ENCODE results near the gene CX3CR1.
"Not testable (repeated sequence)": the region's sequence is repeated elsewhere in the genome, so short reads cannot be mapped to it uniquely, and the experiment has no call there.

CX3CR1 gene

GRCh38 chr3:39237027-39237426 lies 42.8 kb downstream of the CX3CR1 start:
- Histone ChIP-seq H3K79me2 (ENCODE audit: control insufficient read depth, insufficient read depth, low read length) (no peaks in the 10 kb centered on the region), H3K4me2 (ENCODE audit: low read length) (no peak overlapping the region), H3K27me3 (ENCODE audit: insufficient read depth, low read length, poor library complexity) (no peaks in the 10 kb centered on the region), H3K4me1 (ENCODE audit: control insufficient read depth, low read depth, low read length) (no peaks in the 10 kb centered on the region), H3K56ac (ENCODE audit: low read length) (no peak overlapping the region), H3K36me3 (ENCODE audit: control insufficient read depth, insufficient read depth, low read length) (no peaks in the 10 kb centered on the region), H4K5ac (ENCODE audit: low read length) (no peak overlapping the region), H2BK15ac (replicated peaks; ENCODE audit: low read depth) (no peak overlapping the region), H3K23ac (ENCODE audit: low read length) (no peak overlapping the region), H3K4me3 (ENCODE audit: low read length) (no peak overlapping the region), H3K18ac (ENCODE audit: low read length) (no peak overlapping the region), H3K4ac (ENCODE audit: low read depth, low read length) (no peak overlapping the region), H3K79me1 (ENCODE audit: low read length) (no peaks in the 10 kb centered on the region), H2AK5ac (ENCODE audit: low read length) (no peak overlapping the region), H2BK5ac (ENCODE audit: low read length) (no peak overlapping the region), H2BK120ac (ENCODE audit: low read depth, low read length) (no peak overlapping the region), H3K9ac (ENCODE audit: low read length) (no peak overlapping the region), H4K8ac (ENCODE audit: low read depth, low read length) (no peak overlapping the region), H3K27ac (ENCODE audit: low read depth, low read length) (no peak overlapping the region)
- DNase-seq: no peak
- WGBS (ENCODE audit: extremely low coverage, insufficient coverage, low lambda C conversion rate): no CpG with 5 or more reads among the region's 6 CpGs

DNA sequence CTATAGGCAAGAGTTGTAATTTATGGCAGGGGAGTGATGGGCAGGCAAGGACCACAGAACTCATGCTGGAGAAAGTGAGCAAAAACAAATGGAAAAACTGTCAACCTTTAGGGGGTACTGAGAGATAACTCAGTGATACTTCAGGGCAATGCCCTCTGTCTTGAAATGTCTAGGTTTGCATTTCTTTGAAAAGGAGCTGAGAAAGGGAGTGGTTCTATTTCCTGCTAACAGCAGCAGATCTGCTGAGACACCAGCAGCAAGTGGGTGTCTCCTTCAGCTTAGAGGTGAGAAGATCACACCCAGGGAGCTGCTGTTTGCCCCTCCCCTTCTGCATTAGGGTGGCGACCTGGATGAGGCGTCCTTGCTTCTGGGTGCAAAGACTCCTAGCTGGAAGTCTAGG lies 45.2 kb downstream of the CX3CR1 start:
- H3K18ac ChIP-seq (ENCODE audit: low read length): no peak overlapping the region
- WGBS (ENCODE audit: extremely low coverage, insufficient coverage, low lambda C conversion rate): no CpG with 5 or more reads among the region's 2 CpGs

DNA sequence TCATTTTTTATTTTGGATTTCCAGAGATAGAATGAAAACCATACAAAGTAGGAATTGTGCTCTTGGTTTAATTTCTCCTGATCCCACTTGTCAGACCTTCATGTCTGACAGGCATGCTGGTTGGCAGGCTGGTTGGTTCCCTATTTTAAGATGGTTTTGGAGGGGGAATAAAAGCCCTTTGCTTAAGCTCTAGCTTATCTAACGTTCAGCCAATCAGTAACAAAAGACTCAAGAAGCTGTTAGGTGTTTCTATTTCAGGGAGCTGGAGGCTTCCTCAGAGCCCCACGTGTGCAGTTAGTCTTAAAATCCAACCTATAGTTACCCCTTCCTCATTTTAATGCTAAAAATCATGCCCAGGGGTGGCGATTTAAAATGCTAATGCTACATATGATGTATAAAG lies 47.0 kb downstream of the CX3CR1 start:
- H3K18ac ChIP-seq (ENCODE audit: low read length): no peak overlapping the region
- H2BK120ac ChIP-seq (ENCODE audit: low read depth, low read length): no peak overlapping the region
- H3K4ac ChIP-seq (ENCODE audit: low read depth, low read length): no peak overlapping the region
- H3K4me1 ChIP-seq (ENCODE audit: control insufficient read depth, low read depth, low read length): no peaks in the 10 kb centered on the region
- no peak overlapping the region for H3K4me3 ChIP-seq (ENCODE audit: low read length)
- H3K36me3 ChIP-seq (ENCODE audit: control insufficient read depth, insufficient read depth, low read length): no peaks in the 10 kb centered on the region
- no peak overlapping the region for H2BK5ac ChIP-seq (ENCODE audit: low read length)
- no peak for DNase-seq
- no peak overlapping the region for H4K8ac ChIP-seq (ENCODE audit: low read depth, low read length)
- no peak overlapping the region for H3K4me2 ChIP-seq (ENCODE audit: low read length)
- no peak overlapping the region for H3K23ac ChIP-seq (ENCODE audit: low read length)
- no peaks in the 10 kb centered on the region for H3K79me2 ChIP-seq (ENCODE audit: control insufficient read depth, insufficient read depth, low read length)
- H3K27me3 ChIP-seq (ENCODE audit: insufficient read depth, low read length, poor library complexity): no peaks in the 10 kb centered on the region
- no peak overlapping the region for H4K5ac ChIP-seq (ENCODE audit: low read length)
- no peak overlapping the region for H3K9ac ChIP-seq (ENCODE audit: low read length)
- no peak overlapping the region for H3K56ac ChIP-seq (ENCODE audit: low read length)
- no peaks in the 10 kb centered on the region for H3K79me1 ChIP-seq (ENCODE audit: low read length)
- no peak overlapping the region for H2BK15ac ChIP-seq (replicated peaks; ENCODE audit: low read depth)
- H2AK5ac ChIP-seq (ENCODE audit: low read length): no peak overlapping the region
- WGBS (ENCODE audit: extremely low coverage, insufficient coverage, low lambda C conversion rate): no CpG with 5 or more reads among the region's 3 CpGs
- H3K27ac ChIP-seq (ENCODE audit: low read depth, low read length): no peak overlapping the region

More for the DNA sequence above, 45.2 kb downstream of the CX3CR1 start:
- H3K4me3 ChIP-seq (ENCODE audit: low read length): no peak overlapping the region
- no peak overlapping the region for H3K23ac ChIP-seq (ENCODE audit: low read length)
- no peak overlapping the region for H3K4ac ChIP-seq (ENCODE audit: low read depth, low read length)
- H2BK15ac ChIP-seq (replicated peaks; ENCODE audit: low read depth): no peak overlapping the region
- no peak overlapping the region for H3K9ac ChIP-seq (ENCODE audit: low read length)
- H3K4me1 ChIP-seq (ENCODE audit: control insufficient read depth, low read depth, low read length): no peaks in the 10 kb centered on the region
- no peaks in the 10 kb centered on the region for H3K79me1 ChIP-seq (ENCODE audit: low read length)
- H2AK5ac ChIP-seq (ENCODE audit: low read length): no peak overlapping the region
- no peak overlapping the region for H3K4me2 ChIP-seq (ENCODE audit: low read length)
- peak; percentile 6 for DNase-seq
- no peak overlapping the region for H2BK5ac ChIP-seq (ENCODE audit: low read length)
- no peak overlapping the region for H2BK120ac ChIP-seq (ENCODE audit: low read depth, low read length)
- no peak overlapping the region for H3K27ac ChIP-seq (ENCODE audit: low read depth, low read length)
- no peak overlapping the region for H4K8ac ChIP-seq (ENCODE audit: low read depth, low read length)
- no peak overlapping the region for H3K56ac ChIP-seq (ENCODE audit: low read length)
- no peaks in the 10 kb centered on the region for H3K79me2 ChIP-seq (ENCODE audit: control insufficient read depth, insufficient read depth, low read length)
- no peaks in the 10 kb centered on the region for H3K36me3 ChIP-seq (ENCODE audit: control insufficient read depth, insufficient read depth, low read length)
- H3K27me3 ChIP-seq (ENCODE audit: insufficient read depth, low read length, poor library complexity): no peaks in the 10 kb centered on the region
- H4K5ac ChIP-seq (ENCODE audit: low read length): no peak overlapping the region

GRCh38 chr3:39230453-39230852 lies 49.4 kb downstream of the CX3CR1 start:
- Histone ChIP-seq H3K4me3 (ENCODE audit: low read length) (no peak overlapping the region), H3K4ac (ENCODE audit: low read depth, low read length) (no peak overlapping the region), H3K23ac (ENCODE audit: low read length) (no peak overlapping the region), H3K79me2 (ENCODE audit: control insufficient read depth, insufficient read depth, low read length) (no peaks in the 10 kb centered on the region), H4K5ac (ENCODE audit: low read length) (no peak overlapping the region), H4K8ac (ENCODE audit: low read depth, low read length) (no peak overlapping the region), H3K36me3 (ENCODE audit: control insufficient read depth, insufficient read depth, low read length) (no peaks in the 10 kb centered on the region), H2BK15ac (replicated peaks; ENCODE audit: low read depth) (no peak overlapping the region), H3K56ac (ENCODE audit: low read length) (no peak overlapping the region), H2AK5ac (ENCODE audit: low read length) (no peak overlapping the region), H3K27me3 (ENCODE audit: insufficient read depth, low read length, poor library complexity) (no peaks in the 10 kb centered on the region), H3K27ac (ENCODE audit: low read depth, low read length) (no peak overlapping the region), H3K18ac (ENCODE audit: low read length) (no peak overlapping the region), H2BK120ac (ENCODE audit: low read depth, low read length) (no peak overlapping the region), H2BK5ac (ENCODE audit: low read length) (no peak overlapping the region), H3K9ac (ENCODE audit: low read length) (no peak overlapping the region), H3K4me1 (ENCODE audit: control insufficient read depth, low read depth, low read length) (no peaks in the 10 kb centered on the region), H3K4me2 (ENCODE audit: low read length) (no peak overlapping the region), H3K79me1 (ENCODE audit: low read length) (no peaks in the 10 kb centered on the region)
- DNase-seq: no peak
- no CpG with 5 or more reads among the region's 1 CpG for WGBS (ENCODE audit: extremely low coverage, insufficient coverage, low lambda C conversion rate)

- H3K36me3 ChIP-seq (ENCODE audit: control insufficient read depth, insufficient read depth, low read length): no peaks in the 10 kb centered on the region
- no peaks in the 10 kb centered on the region for H3K4me1 ChIP-seq (ENCODE audit: control insufficient read depth, low read depth, low read length)
- H3K27ac ChIP-seq (ENCODE audit: low read depth, low read length): no peak overlapping the region
- no peak overlapping the region for H3K4me2 ChIP-seq (ENCODE audit: low read length)
- H2AK5ac ChIP-seq (ENCODE audit: low read length): no peak overlapping the region
- no peaks in the 10 kb centered on the region for H3K27me3 ChIP-seq (ENCODE audit: insufficient read depth, low read length, poor library complexity)
- no peaks in the 10 kb centered on the region for H3K79me2 ChIP-seq (ENCODE audit: control insufficient read depth, insufficient read depth, low read length)
- no peak overlapping the region for H2BK5ac ChIP-seq (ENCODE audit: low read length)
- H3K23ac ChIP-seq (ENCODE audit: low read length): no peak overlapping the region
- H3K9ac ChIP-seq (ENCODE audit: low read length): no peak overlapping the region
- no peak for DNase-seq
- H4K5ac ChIP-seq (ENCODE audit: low read length): no peak overlapping the region
- H3K4ac ChIP-seq (ENCODE audit: low read depth, low read length): no peak overlapping the region
- no peak overlapping the region for H4K8ac ChIP-seq (ENCODE audit: low read depth, low read length)
- no peaks in the 10 kb centered on the region for H3K79me1 ChIP-seq (ENCODE audit: low read length)
- H3K56ac ChIP-seq (ENCODE audit: low read length): no peak overlapping the region
- H3K4me3 ChIP-seq (ENCODE audit: low read length): no peak overlapping the region
- H2BK15ac ChIP-seq (replicated peaks; ENCODE audit: low read depth): no peak overlapping the region
- no peak overlapping the region for H3K18ac ChIP-seq (ENCODE audit: low read length)
- no CpG with 5 or more reads among the region's 4 CpGs for WGBS (ENCODE audit: extremely low coverage, insufficient coverage, low lambda C conversion rate)
- H2BK120ac ChIP-seq (ENCODE audit: low read depth, low read length): no peak overlapping the region
Observed at GRCh38 chr3:39228496-39228895, 51.3 kb downstream of the CX3CR1 start.

DNA sequence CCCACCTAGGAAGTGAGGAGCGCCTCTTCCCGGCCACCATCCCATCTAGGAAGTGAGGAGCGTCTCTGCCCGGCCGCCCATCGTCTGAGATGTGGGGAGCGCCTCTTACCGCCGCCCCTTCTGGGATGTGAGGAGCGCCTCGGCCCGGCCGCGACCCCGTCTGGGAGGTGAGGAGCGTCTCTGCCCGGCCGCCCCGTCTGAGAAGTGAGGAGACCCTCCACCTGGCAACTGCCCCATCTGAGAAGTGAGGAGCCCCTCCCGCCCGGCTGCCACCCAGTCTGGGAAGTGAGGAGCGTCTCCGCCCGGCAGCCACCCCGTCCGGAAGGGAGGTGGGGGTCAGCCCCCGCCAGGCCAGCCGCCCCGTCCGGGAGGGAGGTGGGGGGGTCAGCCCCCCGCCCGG lies 52.2 kb downstream of the CX3CR1 start:
- not testable (repeated sequence) for H3K27me3 ChIP-seq (ENCODE audit: insufficient read depth, low read length, poor library complexity); H3K4ac ChIP-seq (ENCODE audit: low read depth, low read length); H3K56ac ChIP-seq (ENCODE audit: low read length); H3K23ac ChIP-seq (ENCODE audit: low read length); H3K79me2 ChIP-seq (ENCODE audit: control insufficient read depth, insufficient read depth, low read length); H3K27ac ChIP-seq (ENCODE audit: low read depth, low read length); H2BK15ac ChIP-seq (replicated peaks; ENCODE audit: low read depth); H3K18ac ChIP-seq (ENCODE audit: low read length); H3K9ac ChIP-seq (ENCODE audit: low read length); H2AK5ac ChIP-seq (ENCODE audit: low read length); DNase-seq; H3K4me2 ChIP-seq (ENCODE audit: low read length); H3K79me1 ChIP-seq (ENCODE audit: low read length); H4K8ac ChIP-seq (ENCODE audit: low read depth, low read length); H3K4me3 ChIP-seq (ENCODE audit: low read length); H3K36me3 ChIP-seq (ENCODE audit: control insufficient read depth, insufficient read depth, low read length); H2BK120ac ChIP-seq (ENCODE audit: low read depth, low read length); H4K5ac ChIP-seq (ENCODE audit: low read length); H2BK5ac ChIP-seq (ENCODE audit: low read length); H3K4me1 ChIP-seq (ENCODE audit: control insufficient read depth, low read depth, low read length)
- no CpG with 5 or more reads among the region's 32 CpGs for WGBS (ENCODE audit: extremely low coverage, insufficient coverage, low lambda C conversion rate)
